ENCODE data around the gene FOXI3. TPM values are rescaled to one million over a fixed set of nuclear protein-coding genes. Genes with fewer than 3 reads are reported as not detected.

The FOXI3 gene
- total RNA-seq, 1 experiment from 2014 or later, result not detected

- POLR2A ChIA-PET, result interaction anchor here (0.6 kb wide), 1 partner anchor 301 kb away, joined by 10 read pairs; the partner anchor contains the start of gene THNSL2
- H3K27me3 Mint-ChIP-seq (ENCODE audit: insufficient read depth, unreplicated experiment), result peaks cover 8% of the 10 kb centered on the region
- no peaks in the 10 kb centered on the region for H3K9me3 Mint-ChIP-seq (ENCODE audit: unreplicated experiment)
- no peaks in the 10 kb centered on the region for H3K36me3 ChIP-seq (ENCODE audit: control insufficient read depth, insufficient read depth, low read length)
- DNase-seq, result no peak
- no peak overlapping the region for H3K4me3 Mint-ChIP-seq (ENCODE audit: unreplicated experiment)
- H3K36me3 Mint-ChIP-seq (ENCODE audit: insufficient read depth, unreplicated experiment), result no peaks in the 10 kb centered on the region
- H3K4me1 Mint-ChIP-seq (ENCODE audit: low read depth, unreplicated experiment), result no peaks in the 10 kb centered on the region
- H3K27ac Mint-ChIP-seq (ENCODE audit: unreplicated experiment), result no peak overlapping the region
- H3K9me3 ChIP-seq, result no peaks in the 10 kb centered on the region
- intact Hi-C loops (cut with micrococcal nuclease; ENCODE audit: unreplicated experiment), result no loop called here
- no peak overlapping the region for H3K4me3 ChIP-seq (ENCODE audit: low read depth, low read length)
- H3K4me1 ChIP-seq, result no peaks in the 10 kb centered on the region
- TF ChIP-seq CTCF (IDR thresholded peaks at IDR 0.05; ENCODE audit: insufficient read depth in 1 of 2, low read depth in 1 of 2, low read length in 1 of 2, severe bottlenecking in 1 of 2, unreplicated experiment in 1 of 2), result no peak
- CTCF ChIA-PET, result interaction anchor here (0.6 kb wide), 1 partner anchor 218 kb away, joined by 5 read pairs; no protein-coding TSS in a partner anchor
- no peaks in the 10 kb centered on the region for H3K27me3 ChIP-seq (replicated peaks; ENCODE audit: control insufficient read depth, insufficient read depth, low read length)
- BruUV-seq (replicated peaks), result no TSS peak
Observed at GRCh38 chr2:88471083-88471942, 18.8 kb upstream of the FOXI3 start.

GRCh38 chr2:88469202-88470114 is 17.0 kb upstream of the FOXI3 start:
- Histone ChIP-seq H3K27me3 (replicated peaks; ENCODE audit: control insufficient read depth, insufficient read depth, low read length) (no peaks in the 10 kb centered on the region), H3K9me3 (no peaks in the 10 kb centered on the region), H3K4me1 (no peaks in the 10 kb centered on the region), H3K36me3 (ENCODE audit: control insufficient read depth, insufficient read depth, low read length) (no peaks in the 10 kb centered on the region), H3K4me3 (ENCODE audit: low read depth, low read length) (no peak overlapping the region)
- no peak for TF ChIP-seq CTCF (IDR thresholded peaks at IDR 0.05; ENCODE audit: insufficient read depth in 1 of 2, low read depth in 1 of 2, low read length in 1 of 2, severe bottlenecking in 1 of 2, unreplicated experiment in 1 of 2)
- H3K36me3 Mint-ChIP-seq (ENCODE audit: insufficient read depth, unreplicated experiment), result no peaks in the 10 kb centered on the region
- H3K4me1 Mint-ChIP-seq (ENCODE audit: low read depth, unreplicated experiment), result no peaks in the 10 kb centered on the region
- CTCF ChIA-PET, result no interaction called here
- BruUV-seq (replicated peaks), result no TSS peak
- H3K4me3 Mint-ChIP-seq (ENCODE audit: unreplicated experiment), result no peak overlapping the region
- no peak for DNase-seq
- intact Hi-C loops (cut with micrococcal nuclease; ENCODE audit: unreplicated experiment), result no loop called here
- H3K9me3 Mint-ChIP-seq (ENCODE audit: unreplicated experiment), result no peaks in the 10 kb centered on the region
- no peak overlapping the region for H3K27ac Mint-ChIP-seq (ENCODE audit: unreplicated experiment)
- POLR2A ChIA-PET, result no interaction called here
- H3K27me3 Mint-ChIP-seq (ENCODE audit: insufficient read depth, unreplicated experiment), result peaks cover 6% of the 10 kb centered on the region

- H3K9me3 Mint-ChIP-seq (ENCODE audit: unreplicated experiment), result no peaks in the 10 kb centered on the region
- POLR2A ChIA-PET, result no interaction called here
- H3K4me3 Mint-ChIP-seq (ENCODE audit: unreplicated experiment), result no peak overlapping the region
- DNase-seq, result no peak
- no peak overlapping the region for H3K27ac Mint-ChIP-seq (ENCODE audit: unreplicated experiment)
- intact Hi-C loops (cut with micrococcal nuclease; ENCODE audit: unreplicated experiment), result no loop called here
- no peaks in the 10 kb centered on the region for H3K9me3 ChIP-seq
- H3K4me1 ChIP-seq, result 0 out of 2 replicates have a peak, but pooled peaks cover under 1% of the 10 kb centered on the region
- BruUV-seq (replicated peaks), result no TSS peak
- CTCF ChIA-PET, result no interaction called here
- no peaks in the 10 kb centered on the region for H3K27me3 ChIP-seq (replicated peaks; ENCODE audit: control insufficient read depth, insufficient read depth, low read length)
- no peaks in the 10 kb centered on the region for H3K36me3 Mint-ChIP-seq (ENCODE audit: insufficient read depth, unreplicated experiment)
- TF ChIP-seq CTCF (IDR thresholded peaks at IDR 0.05; ENCODE audit: insufficient read depth in 1 of 2, low read depth in 1 of 2, low read length in 1 of 2, severe bottlenecking in 1 of 2, unreplicated experiment in 1 of 2), result no peak
- peaks cover 3% of the 10 kb centered on the region for H3K27me3 Mint-ChIP-seq (ENCODE audit: insufficient read depth, unreplicated experiment)
- peaks cover under 1% of the 10 kb centered on the region for H3K4me1 Mint-ChIP-seq (ENCODE audit: low read depth, unreplicated experiment)
- H3K4me3 ChIP-seq (ENCODE audit: low read depth, low read length), result no peak overlapping the region
- H3K36me3 ChIP-seq (ENCODE audit: control insufficient read depth, insufficient read depth, low read length), result no peaks in the 10 kb centered on the region
Observed at GRCh38 chr2:88464153-88464552, 11.7 kb upstream of the FOXI3 start.

Data from Caco-2 (cell line).